HepG2 (cell line): Measurements from ENCODE around the gene NELFB. TPM values are rescaled to one million over a fixed set of nuclear protein-coding genes. Genes with fewer than 3 reads are reported as not detected.
A peak's percentile ranks its signal among the peaks of the same experiment; 100 is the strongest.

Source experiments
- ATAC-seq: fragments of 200-7000 bp; cut with Tn5 transposase; 3 replicates; pipeline ENCODE4 v1.9.1; 2020; ENCODE audit warnings: mild to moderate bottlenecking, moderate library complexity
- BruUV-seq: library from RNA; stranded (reverse); fragments of 400-500 nt; replicated peaks from 2 replicates; lab custom pipeline; 2021; lab: Mats Ljungman, UMichigan
- CTCF ChIA-PET: fragments of 300-600 bp; formaldehyde crosslinking; extraction: SDS; loops from one replicate; lab custom pipeline; 2021; ENCODE audit warnings: low total read pairs, inconsistent platforms, low intra/inter-chr PET ratio; lab: Yijun Ruan, JAX
- POLR2A ChIA-PET: fragments of 350-600 bp; sonication (Branson Sonifier 250); formaldehyde crosslinking; loops from one replicate; lab custom pipeline; 2020; ENCODE audit warnings: antibody characterized with exemption, inconsistent platforms; lab: Yijun Ruan, JAX
- DNase-seq: peaks from one replicate; pipeline ENCODE4 v3.0.0-alpha.2; 2015; ENCODE audit warnings: low spot score
- FAIRE-seq: peaks from 3 replicates; lab custom pipeline; 2011; peaks lifted over from hg19 to GRCh38; lab: Jason Lieb, UNC
- H2AFZ ChIP-seq: one replicate; pipeline ENCODE4 v1.6.1; 2011; ENCODE audit warnings: low read length, inconsistent platforms
- H3K27ac ChIP-seq: fragments of 300-600 bp; 3 replicates; pipeline ENCODE4 v1.8.0; 2011; ENCODE audit warnings: mixed run types, mild to moderate bottlenecking, mixed read lengths, low read length, inconsistent platforms; ENCODE audit not compliant: insufficient read depth; ENCODE audit errors: extremely low read length
- H3K27me3 ChIP-seq, 2 experiments: fragments of 200-600 bp in 1 of 2; 2 replicates in 1 of 2; 3 replicates in 1 of 2; pipeline versions ENCODE4 v1.6.0 to v1.8.0; 2011; ENCODE audit warnings: low read length in 2 of 2, mild to moderate bottlenecking in 2 of 2, moderate library complexity in 2 of 2, inconsistent platforms in 1 of 2; ENCODE audit not compliant: insufficient read depth in 2 of 2, control insufficient read depth in 1 of 2
- H3K36me3 ChIP-seq, 2 experiments: fragments of 200-600 bp in 1 of 2; replicated peaks in 1 of 2; 2 replicates in 1 of 2; 3 replicates in 1 of 2; pipeline versions ENCODE4 v1.5.1 to v1.8.0; 2011; ENCODE audit warnings: low read length in 2 of 2, inconsistent platforms in 1 of 2; ENCODE audit not compliant: insufficient read depth in 2 of 2, control insufficient read depth in 1 of 2
- H3K4me1 ChIP-seq: 2 replicates; pipeline ENCODE4 v1.5.1; 2012; ENCODE audit warnings: low read length, inconsistent platforms; ENCODE audit not compliant: insufficient read depth
- H3K4me2 ChIP-seq: 2 replicates; pipeline ENCODE4 v1.6.0; 2011; ENCODE audit warnings: low read depth, low read length, inconsistent platforms
- H3K4me3 ChIP-seq, 3 experiments: fragments of 200-600 bp in 1 of 3; sonication (generic), shearing (Covaris generic) in 1 of 3; replicated peaks in 1 of 3; 2 replicates each; pipeline ENCODE4 v1.5.1; 2011 to 2016; ENCODE audit warnings: low read length in 3 of 3, inconsistent platforms in 2 of 3, low read depth in 2 of 3, mild to moderate bottlenecking in 2 of 3, control low read depth in 1 of 3, mixed read lengths in 1 of 3; ENCODE audit not compliant: insufficient read depth in 1 of 3
- H3K79me2 ChIP-seq: one replicate; pipeline ENCODE4 v1.6.1; 2011; ENCODE audit warnings: low read length, inconsistent platforms; ENCODE audit not compliant: insufficient read depth
- H3K9ac ChIP-seq: 2 replicates; pipeline ENCODE4 v1.6.0; 2011; ENCODE audit warnings: mild to moderate bottlenecking, low read depth, low read length, inconsistent platforms; ENCODE audit not compliant: insufficient read depth
- H3K9me3 ChIP-seq: 2 replicates; pipeline ENCODE4 v1.5.1; 2012; ENCODE audit warnings: mild to moderate bottlenecking, low read length
- H4K20me1 ChIP-seq: 2 replicates; pipeline ENCODE4 v1.6.0; 2011; ENCODE audit warnings: inconsistent platforms, mild to moderate bottlenecking, low read length, moderate library complexity; ENCODE audit not compliant: insufficient read depth
- CBFB ChIP-seq: sonication (generic); formaldehyde crosslinking; IDR thresholded peaks from 2 replicates; pipeline ENCODE4 v1.4.0; 2020; ENCODE audit warnings: missing genetic modification reagents
- GATA4 ChIP-seq: sonication (generic); IDR thresholded peaks from 2 replicates; pipeline ENCODE4 v1.6.1; 2016; ENCODE audit warnings: antibody characterized with exemption, low read depth, borderline replicate concordance
- HDAC2 ChIP-seq: sonication (generic); formaldehyde crosslinking; IDR thresholded peaks from 2 replicates; pipeline ENCODE4 v1.4.0; 2020; ENCODE audit warnings: missing genetic modification reagents
- HNRNPH1 ChIP-seq: fragments of 200-400 bp; formaldehyde crosslinking; optimal IDR thresholded peaks from 2 replicates; pipeline ENCODE3; 2017; ENCODE audit warnings: mild to moderate bottlenecking, low read depth, low read length
- HNRNPL ChIP-seq: fragments of 200-400 bp; formaldehyde crosslinking; IDR thresholded peaks from 2 replicates; pipeline ENCODE4 v1.6.1; 2017; ENCODE audit warnings: mild to moderate bottlenecking, low read depth, low read length
- SNAPC2 ChIP-seq: sonication (generic); formaldehyde crosslinking; IDR thresholded peaks from 2 replicates; pipeline ENCODE4 v1.8.1; 2022; ENCODE audit warnings: mild to moderate bottlenecking, missing genetic modification reagents
- ZBTB1 ChIP-seq: sonication (generic); formaldehyde crosslinking; IDR thresholded peaks from 2 replicates; pipeline ENCODE4 v1.4.0; 2020; ENCODE audit warnings: missing genetic modification reagents, borderline replicate concordance
- ZNF333 ChIP-seq: sonication (generic); formaldehyde crosslinking; IDR thresholded peaks from 2 replicates; pipeline ENCODE4 v1.4.0; 2020; ENCODE audit warnings: mild to moderate bottlenecking, missing genetic modification reagents, borderline replicate concordance
- ZNF558 ChIP-seq: sonication (generic); formaldehyde crosslinking; IDR thresholded peaks from 2 replicates; pipeline ENCODE4 v1.9.0; 2022; ENCODE audit warnings: mild to moderate bottlenecking, missing genetic modification reagents, borderline replicate concordance
- ZNF672 ChIP-seq: sonication (generic); formaldehyde crosslinking; IDR thresholded peaks from 2 replicates; pipeline ENCODE4 v1.8.1; 2022; ENCODE audit warnings: missing genetic modification reagents
- WGBS: methylation state at CpG from one replicate; pipeline ENCODE4 v1.1.6; 2017; ENCODE audit warnings: low lambda C conversion rate; 5-methylcytosine and 5-hydroxymethylcytosine counted together
- in situ Hi-C: cut with HindIII; loops from 2 replicates; pipeline ENCODE4 v1.10.0; 2017; ENCODE audit warnings: low pct_unique_long_range_greater_than_20kb; ENCODE audit not compliant: extremely low pct_ligation_motif_present
- intact Hi-C: fragments of 100-400 bp; cut with micrococcal nuclease; formaldehyde crosslinking; loops from one replicate; pipeline ENCODE4 v1.10.0; 2022; ENCODE audit not compliant: unreplicated experiment
- polyA plus RNA-seq, 8 experiments: library from polyadenylated mRNA; depleted of rRNA in 3 of 8; stranded (reverse) in 7 of 8; unstranded in 1 of 8; fragments of >200 nt; fragmentation: Illumina TruSeq in 4 of 8; extraction: Trizol in 4 of 8; gene quantifications; 2 replicates each; pipeline versions ENCODE4 v1.2.1 to v1.2.3, GENCODE V29; 2011 to 2016; ENCODE audit warnings: low read depth in 4 of 8, missing spikeins in 1 of 8, mixed read lengths in 1 of 8; ENCODE audit not compliant: insufficient read depth in 1 of 8
- total RNA-seq, 5 experiments: library from RNA; depleted of rRNA; stranded (reverse); fragments of >200 nt; fragmentation: Illumina TruSeq; extraction: Trizol; gene quantifications; 2 replicates each; pipeline ENCODE4 v1.2.3, GENCODE V29; 2016; ENCODE audit warnings: low read depth in 1 of 5
- TF ChIP-seq, protein P1 (sequence below): sonication (generic); formaldehyde crosslinking; IDR thresholded peaks from 2 replicates; pipeline ENCODE4; 2020; ENCODE audit warnings: missing genetic modification reagents, mild to moderate bottlenecking, borderline replicate concordance

NELFB gene
- total and polyA plus RNA-seq, 2 of the 13 experiments (the other 11 are each of a cell fraction or from before 2014, with no cell fraction given): 26.5 to 45.8 TPM

- TF ChIP-seq, protein P1, sequence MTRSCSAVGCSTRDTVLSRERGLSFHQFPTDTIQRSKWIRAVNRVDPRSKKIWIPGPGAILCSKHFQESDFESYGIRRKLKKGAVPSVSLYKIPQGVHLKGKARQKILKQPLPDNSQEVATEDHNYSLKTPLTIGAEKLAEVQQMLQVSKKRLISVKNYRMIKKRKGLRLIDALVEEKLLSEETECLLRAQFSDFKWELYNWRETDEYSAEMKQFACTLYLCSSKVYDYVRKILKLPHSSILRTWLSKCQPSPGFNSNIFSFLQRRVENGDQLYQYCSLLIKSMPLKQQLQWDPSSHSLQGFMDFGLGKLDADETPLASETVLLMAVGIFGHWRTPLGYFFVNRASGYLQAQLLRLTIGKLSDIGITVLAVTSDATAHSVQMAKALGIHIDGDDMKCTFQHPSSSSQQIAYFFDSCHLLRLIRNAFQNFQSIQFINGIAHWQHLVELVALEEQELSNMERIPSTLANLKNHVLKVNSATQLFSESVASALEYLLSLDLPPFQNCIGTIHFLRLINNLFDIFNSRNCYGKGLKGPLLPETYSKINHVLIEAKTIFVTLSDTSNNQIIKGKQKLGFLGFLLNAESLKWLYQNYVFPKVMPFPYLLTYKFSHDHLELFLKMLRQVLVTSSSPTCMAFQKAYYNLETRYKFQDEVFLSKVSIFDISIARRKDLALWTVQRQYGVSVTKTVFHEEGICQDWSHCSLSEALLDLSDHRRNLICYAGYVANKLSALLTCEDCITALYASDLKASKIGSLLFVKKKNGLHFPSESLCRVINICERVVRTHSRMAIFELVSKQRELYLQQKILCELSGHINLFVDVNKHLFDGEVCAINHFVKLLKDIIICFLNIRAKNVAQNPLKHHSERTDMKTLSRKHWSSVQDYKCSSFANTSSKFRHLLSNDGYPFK (CRISPR knock-in tag): 0 out of 2 replicates have a peak, but pooled peaks have one; percentile 58
- TF ChIP-seq HDAC2 (CRISPR knock-in tag): peak; percentile 50; the same call in 1 of the 2 replicates
- TF ChIP-seq GATA4: 0 out of 2 replicates have a peak, but pooled peaks have one; percentile 6
- peak; percentile 42 for TF ChIP-seq HNRNPH1
- 0 out of 2 replicates have a peak, but pooled peaks have one; percentile 32 for TF ChIP-seq ZNF558
- TF ChIP-seq ZBTB1 (CRISPR knock-in tag): no peak
- TF ChIP-seq SNAPC2: 0 out of 2 replicates have a peak, but pooled peaks have one; percentile 45
Observed at GRCh38 chr9:137230705-137231371, 24.3 kb upstream of the NELFB start, which contains the start of gene SLC34A3 (continued).

GRCh38 chr9:137231372-137232039 is 23.6 kb upstream of the NELFB start:
- in situ Hi-C loops: no loop called here

More at GRCh38 chr9:137231372-137232039, 23.6 kb upstream of the NELFB start:
- DNase-seq: no peak
- CTCF ChIA-PET: no interaction called here
- H3K27ac ChIP-seq: peak overlapping the region; percentile 75
- 0 out of 2 replicates have a peak, but pooled peaks have one; percentile 25 for TF ChIP-seq ZNF672
- TF ChIP-seq HNRNPL: 0 out of 2 replicates have a peak, but pooled peaks have one; percentile 53
- TF ChIP-seq ZNF333: 0 out of 2 replicates have a peak, but pooled peaks have one; percentile 32
- TF ChIP-seq CBFB (CRISPR knock-in tag): no peak
- no peaks in the 10 kb centered on the region for H4K20me1 ChIP-seq
- no peaks in the 10 kb centered on the region for H3K36me3 ChIP-seq
- ATAC-seq: no peak
- peaks cover 65% of the 10 kb centered on the region for H3K4me1 ChIP-seq
- WGBS: 95% methylated on average over 12 of the region's 23 CpGs
- H3K4me3 ChIP-seq: no peak overlapping the region
- no peak overlapping the region for H2AFZ ChIP-seq
- no peak for FAIRE-seq
- no peaks in the 10 kb centered on the region for H3K9me3 ChIP-seq
- no peaks in the 10 kb centered on the region for H3K27me3 ChIP-seq
- intact Hi-C loops: no loop called here
- no peak overlapping the region for H3K4me2 ChIP-seq
- H3K9ac ChIP-seq: no peak overlapping the region
- H3K79me2 ChIP-seq: peaks cover 4% of the 10 kb centered on the region
- POLR2A ChIA-PET: interaction anchor here (2.3 to 2.7 kb wide), 2 partner anchors 9 to 31 kb away, joined by 12 to 16 read pairs; partner anchors contain the start of genes TPRN and TUBB4B
- no TSS peak for BruUV-seq
